Measurements from ENCODE around the gene ANKRD30A.

DNA sequence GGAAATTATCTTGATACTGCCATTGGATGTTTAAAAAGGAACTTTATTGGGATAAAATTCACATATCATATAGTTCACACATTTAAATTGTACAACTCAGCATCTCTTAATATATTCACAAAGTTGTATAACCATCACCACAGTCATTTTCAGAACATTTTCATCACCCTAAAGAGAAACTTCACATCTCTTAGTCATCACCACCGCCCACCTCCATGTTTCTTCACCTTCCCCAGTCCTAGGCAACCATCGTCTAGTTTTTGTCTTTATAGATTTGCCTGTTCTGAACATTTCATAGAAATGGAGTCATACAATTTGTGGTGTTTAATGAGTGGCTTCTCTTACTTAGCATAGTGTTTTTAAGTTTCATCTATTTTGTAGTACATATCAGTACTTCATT, 96.6 kb downstream of the ANKRD30A start:
- TF ChIP-seq, protein P1, sequence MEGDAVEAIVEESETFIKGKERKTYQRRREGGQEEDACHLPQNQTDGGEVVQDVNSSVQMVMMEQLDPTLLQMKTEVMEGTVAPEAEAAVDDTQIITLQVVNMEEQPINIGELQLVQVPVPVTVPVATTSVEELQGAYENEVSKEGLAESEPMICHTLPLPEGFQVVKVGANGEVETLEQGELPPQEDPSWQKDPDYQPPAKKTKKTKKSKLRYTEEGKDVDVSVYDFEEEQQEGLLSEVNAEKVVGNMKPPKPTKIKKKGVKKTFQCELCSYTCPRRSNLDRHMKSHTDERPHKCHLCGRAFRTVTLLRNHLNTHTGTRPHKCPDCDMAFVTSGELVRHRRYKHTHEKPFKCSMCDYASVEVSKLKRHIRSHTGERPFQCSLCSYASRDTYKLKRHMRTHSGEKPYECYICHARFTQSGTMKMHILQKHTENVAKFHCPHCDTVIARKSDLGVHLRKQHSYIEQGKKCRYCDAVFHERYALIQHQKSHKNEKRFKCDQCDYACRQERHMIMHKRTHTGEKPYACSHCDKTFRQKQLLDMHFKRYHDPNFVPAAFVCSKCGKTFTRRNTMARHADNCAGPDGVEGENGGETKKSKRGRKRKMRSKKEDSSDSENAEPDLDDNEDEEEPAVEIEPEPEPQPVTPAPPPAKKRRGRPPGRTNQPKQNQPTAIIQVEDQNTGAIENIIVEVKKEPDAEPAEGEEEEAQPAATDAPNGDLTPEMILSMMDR (IDR thresholded peaks at IDR 0.05), result no peak
- no peak for TF ChIP-seq POLR2A (IDR thresholded peaks at IDR 0.05)
